Adipocyte (in vitro differentiated cells): ENCODE results near the gene SAP30BP.

Experiments
- DNase-seq: peaks from one replicate; pipeline ENCODE4 v3.0.0-alpha.2; 2015; ENCODE audit warnings: low read depth
- H3K27me3 ChIP-seq: replicated peaks from 2 replicates; pipeline ENCODE4 v1.7.0; 2013; ENCODE audit warnings: mild to moderate bottlenecking, low read length, moderate library complexity; ENCODE audit not compliant: control insufficient read depth, insufficient read depth
- H3K36me3 ChIP-seq: 2 replicates; pipeline ENCODE4 v1.7.0; 2013; ENCODE audit warnings: low read length, mild to moderate bottlenecking, moderate library complexity; ENCODE audit not compliant: control insufficient read depth, insufficient read depth, severe bottlenecking
- H3K4me1 ChIP-seq: 2 replicates; pipeline ENCODE4 v1.7.0; 2013; ENCODE audit warnings: mild to moderate bottlenecking, low read length, moderate library complexity; ENCODE audit not compliant: control insufficient read depth, insufficient read depth
- H3K4me3 ChIP-seq: 2 replicates; pipeline ENCODE4 v1.7.0; 2013; ENCODE audit warnings: mild to moderate bottlenecking, low read length, moderate library complexity
- H3K9ac ChIP-seq: 2 replicates; pipeline ENCODE4 v1.7.0; 2013; ENCODE audit warnings: mild to moderate bottlenecking, low read length, moderate library complexity
- H3K9me3 ChIP-seq: 2 replicates; pipeline ENCODE4 v1.7.0; 2013; ENCODE audit warnings: mild to moderate bottlenecking, low read length, moderate library complexity; ENCODE audit not compliant: control insufficient read depth

Gene SAP30BP

GRCh38 chr17:75756451-75757085 is 89.4 kb downstream of the SAP30BP start:
- Histone ChIP-seq H3K4me1 (peaks cover 3% of the 10 kb centered on the region), H3K36me3 (no peaks in the 10 kb centered on the region), H3K27me3 (peaks cover 3% of the 10 kb centered on the region), H3K9ac (no peak overlapping the region), H3K9me3 (no peaks in the 10 kb centered on the region), H3K4me3 (no peak overlapping the region)
- no peak for DNase-seq

DNA sequence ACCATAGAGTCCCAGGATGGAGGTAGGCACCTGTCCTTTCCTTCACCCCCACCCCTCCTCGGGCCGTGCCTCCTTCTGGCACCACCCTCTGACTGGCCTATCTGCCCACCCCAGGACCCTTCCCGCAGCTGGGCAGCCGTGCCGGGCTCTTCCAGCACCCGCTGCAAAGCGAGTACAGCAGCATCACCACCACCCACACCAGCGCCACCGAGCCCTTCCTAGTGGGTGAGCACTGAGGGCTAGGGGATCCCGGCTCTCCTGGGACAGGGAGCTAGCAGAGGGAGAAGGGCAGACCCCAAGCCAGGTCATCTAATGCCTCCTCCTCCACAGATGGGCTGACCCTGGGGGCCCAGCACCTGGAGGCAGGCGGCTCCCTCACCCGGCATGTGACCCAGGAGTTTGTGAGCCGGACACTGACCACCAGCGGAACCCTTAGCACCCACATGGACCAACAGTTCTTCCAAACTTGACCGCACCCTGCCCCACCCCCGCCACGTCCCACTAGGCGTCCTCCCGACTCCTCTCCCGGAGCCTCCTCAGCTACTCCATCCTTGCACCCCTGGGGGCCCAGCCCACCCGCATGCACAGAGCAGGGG is 90.0 kb downstream of the SAP30BP start:
- Histone ChIP-seq H3K36me3 (no peaks in the 10 kb centered on the region), H3K9me3 (no peaks in the 10 kb centered on the region), H3K4me1 (peaks cover 3% of the 10 kb centered on the region), H3K27me3 (peaks cover 3% of the 10 kb centered on the region), H3K9ac (no peak overlapping the region), H3K4me3 (no peak overlapping the region)
- no peak for DNase-seq
